HG03045 (cell line): Measurements from ENCODE around the gene SMYD3.

Source experiments
- ATAC-seq: cut with Tn5 transposase; IDR thresholded peaks from one replicate; pipeline ENCODE4 v1.9.1; 2021; ENCODE audit warnings: mild to moderate bottlenecking, moderate library complexity; ENCODE audit not compliant: unreplicated experiment

The SMYD3 gene

GRCh38 chr1:246281639-246282038 is 225.4 kb downstream of the SMYD3 start:
- ATAC-seq: no peak

- no peak for ATAC-seq
Observed at GRCh38 chr1:246281195-246281594, 225.9 kb downstream of the SMYD3 start.

GRCh38 chr1:246280551-246280950 is 226.5 kb downstream of the SMYD3 start:
- ATAC-seq: no peak

- ATAC-seq: no peak
Observed at GRCh38 chr1:246279402-246279801, 227.7 kb downstream of the SMYD3 start.

- no peak for ATAC-seq
Observed at GRCh38 chr1:246278371-246278770, 228.7 kb downstream of the SMYD3 start.

- no peak for ATAC-seq
Observed at GRCh38 chr1:246275036-246275435, 232.0 kb downstream of the SMYD3 start.

- no peak for ATAC-seq
Observed at GRCh38 chr1:246274186-246274585, 232.9 kb downstream of the SMYD3 start.

- ATAC-seq: no peak
Observed at GRCh38 chr1:246271516-246271915, 235.6 kb downstream of the SMYD3 start.

GRCh38 chr1:246270236-246270635 is 236.8 kb downstream of the SMYD3 start:
- ATAC-seq: no peak

- no peak for ATAC-seq
Observed at GRCh38 chr1:246269466-246269865, 237.6 kb downstream of the SMYD3 start.

- ATAC-seq: no peak
Observed at GRCh38 chr1:246267896-246268295, 239.2 kb downstream of the SMYD3 start.

GRCh38 chr1:246267426-246267825 is 239.7 kb downstream of the SMYD3 start:
- ATAC-seq: no peak

GRCh38 chr1:246265481-246265880 is 241.6 kb downstream of the SMYD3 start:
- no peak for ATAC-seq

- ATAC-seq: no peak
Observed at GRCh38 chr1:246262281-246262680, 244.8 kb downstream of the SMYD3 start.

GRCh38 chr1:246261639-246262038 is 245.4 kb downstream of the SMYD3 start:
- no peak for ATAC-seq

GRCh38 chr1:246258250-246258649 is 248.8 kb downstream of the SMYD3 start:
- no peak for ATAC-seq

- ATAC-seq: no peak
Observed at GRCh38 chr1:246255773-246256172, 251.3 kb downstream of the SMYD3 start.

- ATAC-seq: peak; percentile 53
Observed at GRCh38 chr1:246254854-246255253, 252.2 kb downstream of the SMYD3 start.

- no peak for ATAC-seq
Observed at GRCh38 chr1:246246430-246246829, 260.6 kb downstream of the SMYD3 start.

- ATAC-seq: no peak
Observed at GRCh38 chr1:246245541-246245940, 261.5 kb downstream of the SMYD3 start.

GRCh38 chr1:246232126-246232525 is 275.0 kb downstream of the SMYD3 start:
- no peak for ATAC-seq

- ATAC-seq: no peak
Observed at GRCh38 chr1:246226041-246226440, 281.0 kb downstream of the SMYD3 start.

GRCh38 chr1:246221485-246222255 is 285.4 kb downstream of the SMYD3 start:
- no peak for ATAC-seq
